NCI-H82 (cell line): Measurements from ENCODE around the gene CDCA5.
"Not testable (repeated sequence)": the region's sequence is repeated elsewhere in the genome, so short reads cannot be mapped to it uniquely, and the experiment has no call there.

Source experiments
- DNase-seq: peaks from one replicate; lab custom pipeline; 2025; lab: John Stamatoyannopoulos, UW

CDCA5 gene

DNA sequence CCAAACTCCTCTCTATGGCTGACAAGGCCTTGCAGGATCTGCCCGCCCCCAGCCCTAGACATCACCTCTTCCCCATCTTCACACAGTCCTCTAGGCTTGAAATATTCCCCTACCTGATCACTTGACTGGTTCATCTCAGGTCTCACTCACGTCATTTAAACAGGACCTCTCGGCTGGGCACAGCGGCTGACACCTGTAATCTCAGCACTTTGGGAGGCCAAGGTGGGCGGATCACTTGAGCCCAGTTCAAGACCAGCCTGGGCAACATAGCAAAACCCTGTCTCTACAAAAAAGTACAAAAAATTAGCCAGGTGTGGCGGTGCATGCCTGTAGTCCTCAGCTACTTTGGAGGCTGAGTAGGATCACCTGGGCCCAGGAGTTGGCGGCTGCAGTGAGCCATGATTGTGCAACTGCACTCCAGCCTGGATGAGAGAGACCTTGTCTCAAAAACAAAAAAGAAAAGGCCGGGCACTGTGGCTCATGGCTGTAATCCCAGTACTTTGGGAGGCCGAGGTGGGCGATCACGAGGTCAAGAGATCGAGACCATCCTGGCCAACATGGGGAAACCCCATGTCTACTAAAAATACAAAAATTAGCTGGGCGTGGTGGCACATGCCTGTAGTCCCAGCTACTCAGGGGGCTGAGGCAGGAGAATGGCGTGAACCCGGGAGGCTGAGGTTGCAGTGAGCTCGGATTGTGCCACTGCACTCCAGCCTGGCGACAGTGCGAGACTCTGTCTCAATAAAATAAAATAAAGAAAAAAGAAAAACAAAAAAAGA is 35.2 kb upstream of the CDCA5 start:
- not testable (repeated sequence) for DNase-seq

DNA sequence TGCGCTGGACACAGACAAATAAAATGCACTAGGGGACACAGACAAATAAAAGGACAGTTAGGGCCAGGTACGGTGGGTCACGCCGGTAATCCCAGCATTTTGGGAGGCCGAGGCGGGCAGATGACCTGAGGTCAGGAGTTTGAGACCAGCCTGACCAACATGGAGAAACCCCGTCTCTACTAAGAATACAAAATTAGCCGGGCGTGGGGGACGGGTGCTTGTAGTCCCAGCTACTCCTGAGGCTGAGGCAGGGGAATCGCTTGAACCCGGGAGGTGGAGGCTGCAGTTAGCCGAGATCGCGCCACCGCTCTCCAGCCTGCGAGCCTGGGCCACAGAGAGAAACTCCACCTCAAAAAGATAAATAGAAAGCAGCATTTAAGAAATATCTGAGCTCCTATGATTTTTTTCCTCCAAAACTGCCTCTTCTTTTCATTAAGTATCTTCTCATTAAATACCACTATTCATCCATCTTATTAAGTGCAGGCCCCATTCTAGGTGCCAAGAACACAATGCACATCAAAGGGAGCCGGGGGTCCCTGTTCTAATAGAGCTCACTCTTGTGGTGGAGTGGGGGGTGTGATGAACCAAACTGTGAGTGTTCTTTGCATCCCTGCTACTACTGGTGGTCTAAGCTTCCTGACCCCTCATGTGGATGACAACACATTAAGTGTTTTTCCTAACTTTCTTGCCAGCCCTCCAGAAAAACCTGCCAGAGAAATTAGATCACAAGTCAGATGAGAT is 34.4 kb upstream of the CDCA5 start:
- DNase-seq: no peak

DNA sequence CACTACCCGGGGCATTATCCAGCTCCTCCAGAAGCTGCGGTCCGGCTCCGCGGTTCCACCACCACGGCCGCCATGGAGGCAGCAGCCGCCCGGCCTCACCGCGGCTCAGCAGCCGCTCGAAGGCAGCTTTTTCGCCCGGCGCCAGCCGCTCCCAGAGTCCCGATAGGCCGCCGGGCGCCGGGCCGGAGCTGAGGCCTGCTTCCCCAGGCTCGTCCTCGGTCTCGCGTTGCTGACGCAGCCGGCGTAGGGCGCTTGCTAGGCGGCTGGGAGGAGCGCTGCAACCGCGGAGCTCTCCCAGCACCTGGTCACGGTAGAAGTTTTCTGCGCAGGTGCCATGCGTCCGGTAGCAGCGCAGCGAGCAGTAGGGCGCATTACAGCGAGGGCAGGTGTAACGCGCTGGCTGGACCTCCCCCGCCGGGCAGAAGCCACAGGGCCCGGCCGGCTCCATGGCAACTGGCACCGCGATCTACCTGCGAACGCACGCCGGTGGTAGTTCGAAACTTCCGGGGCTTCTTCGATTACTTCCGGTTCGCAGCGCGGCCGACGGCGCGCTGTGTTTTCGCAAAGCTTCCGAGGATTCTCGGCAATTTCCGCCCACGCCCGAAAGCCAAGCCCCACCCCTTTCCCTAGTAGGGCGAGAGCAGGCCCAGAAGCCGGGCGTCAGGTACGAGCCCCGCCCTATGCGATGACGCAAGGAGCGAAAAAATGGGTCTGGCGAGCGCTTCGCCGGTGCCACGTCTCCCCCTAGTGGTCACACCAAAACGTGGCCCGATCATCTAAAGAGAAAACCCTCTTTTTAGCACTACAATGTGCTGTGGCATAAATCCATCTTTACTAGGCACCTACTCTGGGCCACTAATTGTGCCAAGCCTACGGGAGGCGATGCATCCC is 33.6 kb upstream of the CDCA5 start, which contains the start of gene ZNHIT2:
ZNHIT2 (minus strand) TSS at position 496 of the 891 bp plus-strand sequence; CDS start at position 448, 48 bp downstream.
- DNase-seq: peak; percentile 99

DNA sequence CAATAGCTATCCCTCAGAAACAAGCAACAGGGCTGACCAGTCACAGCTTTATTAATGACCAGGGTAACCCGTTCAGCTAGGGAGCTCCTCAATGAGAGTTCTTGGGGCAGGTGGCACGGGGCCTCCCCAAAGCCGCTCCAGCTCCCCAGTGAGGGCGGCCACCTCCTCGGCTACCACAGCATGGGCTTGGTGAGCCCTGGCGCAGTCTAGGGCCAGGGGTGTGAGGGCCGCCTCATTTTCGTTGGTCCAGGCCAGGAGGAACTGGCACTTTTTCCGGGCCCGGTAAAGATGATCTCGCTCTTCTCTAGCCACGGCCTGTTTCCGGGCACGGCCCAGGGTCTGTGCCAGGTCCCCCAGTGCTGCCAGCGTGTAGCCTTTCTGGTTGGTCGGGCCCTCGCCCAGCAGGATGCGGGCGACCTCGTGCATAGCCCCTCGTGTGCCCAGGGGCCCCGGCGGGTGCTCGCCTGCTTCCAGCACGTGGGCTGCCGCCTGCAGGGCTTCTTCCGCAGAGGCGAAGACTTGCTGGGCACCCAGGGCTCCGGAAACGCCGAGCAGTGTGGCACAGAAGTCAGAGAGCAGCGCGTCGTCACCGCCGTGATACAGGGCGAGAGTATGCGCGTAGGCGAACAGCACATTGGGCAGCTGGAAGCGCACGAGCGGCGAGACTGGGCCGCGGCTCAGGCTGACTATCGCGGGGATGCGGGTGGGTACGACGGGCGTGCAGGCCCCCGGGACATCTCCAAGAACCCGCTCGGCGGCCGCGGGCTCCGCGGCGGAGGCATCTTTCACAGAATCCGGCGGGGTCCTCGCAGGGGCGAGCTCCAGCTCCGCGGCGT is 32.7 kb upstream of the CDCA5 start:
- DNase-seq: peak; percentile 40

DNA sequence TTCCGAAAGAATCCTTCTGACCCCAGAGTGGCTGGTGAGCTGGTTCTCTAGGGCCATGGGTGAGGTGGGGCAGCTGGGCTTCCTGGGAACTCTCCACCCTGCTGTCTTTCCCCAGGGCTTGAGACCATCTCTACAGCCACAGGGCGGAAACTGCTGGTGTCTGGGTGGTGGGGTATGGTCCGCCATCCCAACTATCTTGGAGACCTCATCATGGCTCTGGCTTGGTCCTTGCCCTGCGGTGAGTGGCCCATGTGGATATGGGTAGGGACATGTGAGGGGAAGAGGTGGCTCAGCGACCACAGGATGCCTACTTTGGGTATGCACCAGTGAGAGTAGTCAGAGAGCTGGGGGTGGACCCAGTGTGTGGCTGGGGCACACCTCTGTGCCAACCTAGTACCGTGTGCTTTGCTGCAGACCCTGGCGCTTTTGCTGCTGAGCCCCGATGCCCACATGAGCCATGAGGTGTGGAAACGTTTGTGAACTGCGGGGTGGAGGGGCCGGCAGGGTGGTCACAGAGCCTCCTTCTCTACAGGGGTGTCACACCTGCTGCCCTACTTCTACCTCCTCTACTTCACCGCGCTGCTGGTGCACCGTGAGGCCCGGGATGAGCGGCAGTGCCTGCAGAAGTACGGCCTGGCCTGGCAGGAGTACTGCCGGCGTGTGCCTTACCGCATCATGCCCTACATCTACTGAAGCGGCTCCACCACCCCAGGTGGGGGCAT is 31.7 kb upstream of the CDCA5 start:
- DNase-seq: no peak

DNA sequence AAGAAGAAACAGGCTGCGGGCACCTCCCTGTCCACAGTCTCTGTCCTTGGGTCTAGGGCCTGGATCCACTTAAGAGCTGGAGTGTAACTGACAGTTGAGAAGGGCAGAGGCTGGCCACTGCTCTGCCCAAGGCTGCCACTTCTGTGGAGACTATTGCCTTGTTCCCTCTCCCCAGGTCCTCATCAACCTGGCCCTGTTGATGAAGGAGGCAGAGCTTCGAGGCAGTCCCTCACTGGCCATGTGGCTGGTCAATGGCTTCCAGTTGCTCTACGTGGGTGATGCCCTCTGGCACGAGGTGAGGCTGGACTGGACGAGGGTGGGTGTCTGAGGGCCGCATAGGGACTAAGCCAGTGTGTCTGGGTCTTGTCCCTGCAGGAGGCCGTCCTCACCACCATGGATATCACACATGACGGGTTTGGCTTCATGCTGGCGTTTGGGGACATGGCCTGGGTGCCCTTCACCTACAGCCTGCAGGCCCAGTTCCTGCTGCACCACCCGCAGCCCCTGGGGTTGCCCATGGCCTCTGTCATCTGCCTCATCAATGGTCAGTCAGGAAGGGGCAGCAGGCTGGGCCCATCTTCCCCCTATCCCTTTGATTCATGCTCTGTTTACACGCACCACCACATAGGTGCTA is 30.8 kb upstream of the CDCA5 start:
- no peak for DNase-seq

DNA sequence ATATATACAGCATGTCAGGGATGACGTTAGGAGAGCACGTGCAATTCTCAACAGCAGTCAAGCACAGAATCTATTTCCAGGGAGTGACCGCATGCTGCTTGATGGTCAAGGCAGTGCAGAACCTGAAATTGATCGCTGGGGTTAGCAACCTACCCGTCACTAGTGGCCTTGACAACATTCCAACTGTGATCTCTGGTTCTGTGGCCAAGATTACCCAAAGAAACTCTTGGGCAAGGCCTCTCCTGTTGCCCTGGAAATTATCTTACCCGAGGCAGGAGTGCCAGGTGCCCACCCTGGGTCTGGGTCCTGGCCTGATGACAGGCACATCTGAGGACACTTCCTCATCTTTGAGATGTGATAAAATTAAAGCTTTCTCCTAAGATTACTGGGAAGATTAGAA is 30.0 kb upstream of the CDCA5 start:
- no peak for DNase-seq

DNA sequence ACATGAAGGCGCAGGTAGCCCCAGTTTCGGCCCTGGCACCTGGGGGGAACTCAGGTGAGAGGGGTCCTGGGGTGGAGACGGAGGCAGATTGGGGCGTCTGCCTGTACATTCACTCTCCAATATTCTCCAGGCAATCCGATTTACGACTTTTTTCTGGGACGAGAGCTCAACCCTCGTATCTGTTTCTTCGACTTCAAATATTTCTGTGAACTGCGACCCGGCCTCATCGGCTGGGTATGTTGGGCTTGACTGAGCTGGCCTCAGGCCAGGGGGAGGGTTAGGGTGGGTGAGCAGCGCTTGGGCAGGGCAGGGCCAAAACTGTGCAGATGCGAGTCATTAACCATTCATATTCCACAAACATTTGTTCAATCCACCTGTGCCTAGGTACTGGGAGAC is 29.5 kb upstream of the CDCA5 start:
- no peak for DNase-seq

DNA sequence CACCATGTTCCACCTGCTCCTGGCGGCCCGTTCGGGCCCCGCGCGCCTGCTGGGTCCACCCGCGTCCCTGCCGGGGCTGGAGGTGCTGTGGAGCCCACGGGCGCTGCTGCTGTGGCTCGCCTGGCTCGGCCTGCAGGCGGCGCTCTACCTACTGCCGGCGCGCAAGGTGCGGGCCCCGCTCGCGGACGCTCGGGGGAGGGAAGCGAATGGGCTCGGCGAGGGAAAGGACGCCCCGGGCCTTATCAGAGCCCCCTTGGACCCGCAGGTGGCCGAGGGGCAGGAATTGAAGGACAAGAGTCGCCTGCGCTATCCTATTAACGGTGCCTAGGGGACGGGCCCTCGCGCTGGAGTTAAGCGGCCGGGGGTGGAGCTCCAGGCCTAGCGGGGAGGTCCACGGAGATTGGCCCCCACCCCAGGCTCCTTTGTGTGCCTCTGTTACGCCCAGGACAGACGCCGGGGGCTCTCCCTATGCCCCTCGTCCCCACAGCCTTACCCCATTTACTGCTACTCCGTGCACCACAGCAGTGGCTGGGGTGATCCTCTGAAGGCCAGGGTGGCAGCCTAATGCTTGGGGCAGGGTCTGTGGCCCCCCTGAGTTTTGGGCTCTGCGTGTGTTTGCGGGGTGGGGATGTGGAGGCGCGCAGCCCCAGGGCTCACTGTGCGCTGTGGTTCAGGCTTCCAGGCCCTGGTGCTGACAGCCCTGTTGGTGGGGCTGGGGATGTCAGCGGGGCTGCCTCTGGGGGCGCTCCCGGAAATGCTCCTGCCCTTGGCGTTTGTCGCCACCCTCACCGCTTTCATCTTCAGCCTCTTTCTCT is 28.9 kb upstream of the CDCA5 start:
- peak; percentile 67 for DNase-seq

DNA sequence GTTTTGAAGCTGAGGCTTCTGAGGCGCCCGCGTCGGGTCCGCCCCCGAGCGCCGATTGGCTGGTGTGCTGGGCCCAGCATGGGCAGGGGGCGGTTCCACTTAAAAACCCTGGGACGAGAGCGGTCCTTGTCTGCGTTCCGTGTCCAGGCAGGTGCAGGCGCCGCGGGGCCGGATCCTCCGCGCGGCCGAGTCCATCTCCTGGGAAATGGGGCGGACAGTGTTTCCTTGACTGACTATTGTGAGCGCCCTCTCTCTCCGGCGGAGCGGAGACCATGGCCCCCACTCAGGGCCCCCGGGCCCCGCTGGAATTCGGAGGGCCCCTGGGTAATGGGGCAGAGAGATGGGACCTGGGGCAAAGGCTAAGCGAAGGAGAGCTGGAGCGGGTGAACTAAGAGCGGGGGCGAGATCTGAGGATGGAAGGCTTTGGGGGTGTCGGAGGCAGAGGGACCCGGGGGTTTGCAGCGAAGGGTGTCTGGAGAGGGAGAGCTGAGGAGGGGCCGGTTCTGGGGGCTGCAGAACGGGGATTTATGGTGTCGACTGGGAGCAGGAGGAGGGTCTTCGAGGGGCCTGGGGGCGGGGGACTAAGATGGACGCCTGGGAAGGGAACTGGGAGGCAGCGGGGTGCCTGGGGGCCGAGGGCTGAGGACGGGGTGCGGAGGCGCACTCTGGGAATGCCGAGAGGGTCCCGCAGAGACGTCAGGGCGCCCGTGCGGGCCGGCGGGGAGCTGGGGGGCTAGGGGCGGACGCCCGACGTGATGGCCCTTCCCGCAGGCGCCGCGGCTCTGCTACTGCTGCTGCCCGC is 28.1 kb upstream of the CDCA5 start, which contains the start of gene TM7SF2:
TM7SF2 (plus strand) TSS at position 129 of the 802 bp plus-strand sequence; CDS start at position 273, 144 bp downstream.
- peak; percentile 97 for DNase-seq

DNA sequence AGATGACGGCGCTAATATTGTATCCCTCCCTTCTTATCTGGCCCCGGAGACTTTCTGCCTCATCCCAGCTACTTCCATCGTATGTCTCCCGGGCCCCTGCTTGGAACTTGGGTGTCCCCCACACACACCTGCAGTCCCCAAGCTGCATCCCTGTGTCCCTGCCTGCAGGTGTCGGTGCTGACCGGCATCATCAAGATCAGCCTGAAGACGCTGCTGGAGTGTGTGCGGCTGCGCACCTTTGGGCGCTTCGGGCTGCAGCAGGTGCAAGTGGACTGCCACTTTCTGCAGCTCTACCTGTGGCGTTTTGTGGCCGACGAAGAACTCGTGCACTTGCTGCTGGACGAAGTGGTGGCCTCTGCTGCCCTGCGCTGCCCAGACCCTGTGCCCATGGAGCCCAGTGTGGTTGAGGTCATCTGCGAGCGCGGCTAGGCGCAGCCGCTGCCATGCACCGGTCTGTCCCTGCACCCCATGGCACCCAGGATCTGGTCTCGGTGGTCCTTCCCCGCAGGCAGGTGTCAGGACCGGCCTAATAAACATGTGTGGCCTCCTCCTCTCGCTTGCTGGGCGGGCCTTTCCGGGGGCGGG is 27.4 kb upstream of the CDCA5 start:
- no peak for DNase-seq

DNA sequence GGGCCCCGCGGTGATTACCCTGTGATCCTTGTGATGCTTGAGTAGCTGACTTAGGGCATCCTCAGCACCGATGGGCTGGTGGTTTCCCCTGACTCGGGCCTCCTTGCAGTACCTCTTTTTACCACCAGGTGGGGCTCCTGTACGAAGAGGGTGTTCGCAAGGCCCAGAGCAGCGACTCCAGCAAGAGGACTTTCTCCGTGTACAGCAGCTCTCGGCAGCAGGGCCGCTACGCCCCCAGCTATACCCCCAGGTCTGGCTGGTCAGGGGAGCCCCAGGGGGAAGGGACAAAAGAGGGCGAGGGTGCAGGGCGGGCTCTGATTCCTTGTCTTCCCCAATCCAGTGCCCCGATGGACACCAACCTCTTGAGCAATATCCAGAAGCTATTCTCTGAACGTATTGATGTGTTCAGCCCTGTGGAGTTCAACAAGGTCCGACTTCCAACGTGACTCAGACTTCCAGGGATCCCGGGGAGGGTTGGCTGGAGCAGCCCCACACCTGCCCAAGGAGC is 26.6 kb upstream of the CDCA5 start:
- peak; percentile 87 for DNase-seq

DNA sequence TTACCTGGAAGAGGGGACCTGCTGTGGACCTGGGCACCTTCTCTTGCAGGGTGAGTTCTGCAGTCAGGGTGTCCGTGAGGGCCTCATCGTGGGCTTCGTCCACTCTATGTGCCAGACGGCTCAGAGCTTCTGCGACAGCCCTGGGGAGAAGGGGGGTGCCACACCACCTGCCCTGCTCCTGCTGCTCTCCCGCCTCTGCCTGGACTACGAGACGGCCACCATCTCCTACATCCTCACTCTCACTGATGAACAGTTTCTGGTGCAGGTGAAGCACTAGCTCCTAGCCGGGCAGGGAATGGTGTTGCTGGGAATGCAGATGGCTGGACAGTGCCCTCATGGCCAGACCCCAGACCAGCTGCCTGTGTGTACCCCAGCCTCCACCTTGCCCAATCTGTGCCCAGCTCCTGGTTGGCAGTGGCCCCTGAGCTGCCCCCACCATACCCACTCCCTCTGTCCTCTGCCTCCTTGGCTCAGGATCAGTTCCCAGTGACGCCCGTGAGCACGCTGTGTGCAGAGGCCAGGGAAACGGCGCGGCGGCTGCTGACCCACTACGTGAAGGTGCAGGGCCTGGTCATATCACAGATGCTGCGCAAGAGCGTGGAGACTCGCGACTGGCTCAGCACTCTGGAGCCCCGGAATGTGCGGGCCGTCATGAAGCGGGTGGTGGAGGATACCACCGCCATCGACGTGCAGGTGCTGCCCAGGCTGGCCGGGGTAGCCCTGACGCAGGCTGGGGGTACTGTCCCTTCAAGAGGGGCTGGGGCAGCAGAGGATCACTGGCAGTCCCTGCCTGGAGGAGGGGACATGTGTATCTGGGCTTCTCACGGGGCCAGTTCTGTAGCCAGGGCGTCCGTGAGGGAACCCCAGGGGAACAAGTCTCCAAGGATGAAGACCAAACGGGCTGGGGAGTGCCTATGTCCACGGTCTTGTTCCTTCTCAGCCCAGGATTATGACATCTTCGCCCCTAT is 25.7 kb upstream of the CDCA5 start:
- no peak for DNase-seq

DNA sequence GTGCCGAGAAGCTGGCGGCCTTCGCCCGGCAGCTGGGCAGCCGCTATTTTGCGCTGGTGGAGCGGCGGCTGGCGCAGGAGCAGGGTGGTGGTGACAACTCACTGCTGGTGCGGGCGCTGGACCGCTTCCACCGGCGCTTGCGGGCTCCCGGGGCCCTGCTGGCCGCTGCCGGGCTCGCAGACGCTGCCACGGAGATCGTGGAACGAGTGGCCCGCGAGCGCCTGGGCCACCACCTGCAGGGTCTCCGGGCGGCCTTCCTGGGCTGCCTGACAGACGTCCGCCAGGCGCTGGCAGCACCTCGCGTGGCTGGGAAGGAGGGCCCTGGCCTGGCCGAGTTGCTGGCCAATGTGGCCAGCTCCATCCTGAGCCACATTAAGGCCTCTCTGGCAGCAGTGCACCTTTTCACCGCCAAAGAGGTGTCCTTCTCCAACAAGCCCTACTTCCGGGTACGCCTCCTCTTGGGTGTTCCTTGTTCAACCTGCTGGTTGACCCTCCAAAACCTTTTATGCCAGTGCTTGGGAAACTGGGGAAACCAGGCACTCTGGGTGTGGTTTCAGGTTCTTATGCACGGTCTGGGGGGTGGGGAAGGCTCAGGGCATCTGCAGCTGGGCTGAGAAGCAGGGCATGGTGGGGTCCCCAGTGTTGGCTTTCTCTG is 24.8 kb upstream of the CDCA5 start:
- no peak for DNase-seq

DNA sequence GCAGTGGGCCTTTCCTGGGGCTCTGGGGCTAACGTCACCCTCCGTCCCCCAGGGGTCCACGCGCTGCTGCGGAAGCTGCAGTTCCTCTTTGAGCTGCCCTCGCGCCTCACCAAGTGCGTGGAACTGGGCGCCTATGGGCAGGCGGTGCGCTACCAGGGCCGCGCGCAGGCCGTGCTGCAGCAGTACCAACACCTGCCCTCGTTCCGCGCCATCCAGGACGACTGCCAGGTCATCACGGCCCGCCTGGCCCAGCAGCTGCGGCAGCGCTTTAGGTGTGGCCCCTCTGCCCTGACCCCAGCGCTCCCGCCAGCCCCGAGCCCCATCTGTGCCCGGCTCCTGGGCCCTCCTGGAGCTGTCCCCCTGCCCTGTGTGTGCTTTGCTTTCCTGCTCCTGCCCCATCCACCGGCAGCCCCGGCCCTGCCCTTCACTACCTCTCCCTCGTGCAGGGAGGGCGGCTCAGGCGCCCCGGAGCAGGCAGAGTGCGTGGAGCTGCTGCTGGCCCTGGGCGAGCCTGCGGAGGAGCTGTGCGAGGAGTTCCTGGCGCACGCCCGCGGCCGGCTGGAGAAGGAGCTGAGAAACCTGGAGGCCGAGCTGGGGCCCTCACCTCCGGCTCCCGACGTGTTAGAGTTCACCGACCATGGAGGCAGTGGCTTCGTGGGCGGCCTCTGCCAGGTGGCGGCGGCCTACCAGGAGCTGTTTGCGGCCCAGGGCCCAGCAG is 24.1 kb upstream of the CDCA5 start:
- DNase-seq: no peak
